Mammary epithelial cell (primary cell): ENCODE measurements around the gene GOLGA8R.
"Not testable (repeated sequence)": the region's sequence is repeated elsewhere in the genome, so short reads cannot be mapped to it uniquely, and the experiment has no call there.

Experiments used
- CTCF ChIP-seq, 2 donors: IDR thresholded peaks in 1 of 2; conservative IDR thresholded peaks in 1 of 2; 2 replicates each; pipeline ENCODE4 v1.5.1; 2011 to 2012; ENCODE audit warnings: inconsistent platforms in 2 of 2, low read length in 2 of 2, mild to moderate bottlenecking in 2 of 2, control low read depth in 1 of 2, low read depth in 1 of 2; ENCODE audit not compliant: insufficient read depth in 1 of 2; ENCODE audit errors: extremely low read depth in 1 of 2
- EZH2 ChIP-seq: IDR thresholded peaks from 2 replicates; pipeline ENCODE4 v1.6.1; 2012; ENCODE audit warnings: low read length, inconsistent platforms, borderline replicate concordance

- TF ChIP-seq CTCF (conservative IDR thresholded peaks at IDR 0.05 in 1 of 2, IDR thresholded peaks at IDR 0.05 in 1 of 2; ENCODE audit: extremely low read depth in 1 of 2, insufficient read depth in 1 of 2, low read depth in 1 of 2, low read length in 2 of 2); EZH2: not testable (repeated sequence)
These were observed 15.1 kb downstream of the GOLGA8R start for GRCh38 chr15:30398988-30399387.
